ENCODE results near the gene PRR12.
A peak's percentile ranks its signal among the peaks of the same experiment; 100 is the strongest.

Gene PRR12

GRCh38 chr19:49590971-49591730, at the start of gene PRR12:
Gene PRR12, plus strand, starts transcription at chr19:49591182. Its CDS starts 473 bp downstream, at chr19:49591655.
- DNase-seq (ENCODE audit: low read depth): peak; percentile 53

- DNase-seq (ENCODE audit: low read depth): no peak
Measured at GRCh38 chr19:49541914-49542313, 49.1 kb upstream of the PRR12 start.

- no peak for DNase-seq (ENCODE audit: low read depth)
Measured at GRCh38 chr19:49542446-49542845, 48.5 kb upstream of the PRR12 start.

GRCh38 chr19:49543032-49543431, 48.0 kb upstream of the PRR12 start:
- DNase-seq (ENCODE audit: low read depth): no peak

- DNase-seq (ENCODE audit: low read depth): no peak
Measured at GRCh38 chr19:49544154-49544553, 46.8 kb upstream of the PRR12 start.

- DNase-seq (ENCODE audit: low read depth): no peak
Measured at GRCh38 chr19:49546825-49547565, 44.0 kb upstream of the PRR12 start.

GRCh38 chr19:49549045-49549444, 41.9 kb upstream of the PRR12 start:
- DNase-seq (ENCODE audit: low read depth): no peak

- no peak for DNase-seq (ENCODE audit: low read depth)
Measured at GRCh38 chr19:49551531-49551930, 39.5 kb upstream of the PRR12 start.

GRCh38 chr19:49552749-49553148, 38.2 kb upstream of the PRR12 start:
- no peak for DNase-seq (ENCODE audit: low read depth)

- DNase-seq (ENCODE audit: low read depth): peak; percentile 42
Measured at GRCh38 chr19:49553451-49554271, 37.3 kb upstream of the PRR12 start.

GRCh38 chr19:49554701-49555181, 36.2 kb upstream of the PRR12 start:
- peak; percentile 37 for DNase-seq (ENCODE audit: low read depth)

- DNase-seq (ENCODE audit: low read depth): peak; percentile 45
Measured at GRCh38 chr19:49555600-49556411, 35.2 kb upstream of the PRR12 start.

GRCh38 chr19:49556412-49557398, 34.3 kb upstream of the PRR12 start:
- no peak for DNase-seq (ENCODE audit: low read depth)

- DNase-seq (ENCODE audit: low read depth): no peak
Measured at GRCh38 chr19:49557641-49558325, 33.2 kb upstream of the PRR12 start.

GRCh38 chr19:49558591-49558990, 32.4 kb upstream of the PRR12 start:
- no peak for DNase-seq (ENCODE audit: low read depth)

- DNase-seq (ENCODE audit: low read depth): no peak
Measured at GRCh38 chr19:49559443-49559842, 31.5 kb upstream of the PRR12 start.

- no peak for DNase-seq (ENCODE audit: low read depth)
Measured at GRCh38 chr19:49559928-49560327, 31.1 kb upstream of the PRR12 start.

GRCh38 chr19:49560358-49560900, 30.6 kb upstream of the PRR12 start:
- peak; percentile 34 for DNase-seq (ENCODE audit: low read depth)

- no peak for DNase-seq (ENCODE audit: low read depth)
Measured at GRCh38 chr19:49564616-49565045, 26.4 kb upstream of the PRR12 start.
